ENCODE results near the gene FBN1.

FBN1 gene

DNA sequence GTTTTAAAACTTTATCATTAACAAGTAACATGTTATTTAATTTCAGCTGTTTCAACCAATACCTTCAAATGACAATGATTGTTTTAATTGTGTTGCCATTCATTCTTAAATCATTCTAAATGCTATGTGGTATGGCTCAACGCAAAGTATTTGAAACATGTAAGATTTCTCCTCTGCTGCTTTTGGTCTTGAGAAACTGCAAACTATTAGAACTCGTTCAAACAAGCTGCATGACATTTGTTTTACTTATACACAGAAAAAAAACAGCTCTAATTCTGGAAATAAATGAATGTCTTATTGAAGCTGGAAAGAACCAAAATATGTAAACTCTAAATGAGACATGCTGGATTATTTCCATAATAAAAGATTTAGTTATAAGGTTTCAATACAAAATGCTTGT lies 29.3 kb downstream of the FBN1 start:
- Histone ChIP-seq H3K9ac (ENCODE audit: low read length) (no peak overlapping the region), H3K4me3 (ENCODE audit: low read length) (no peak overlapping the region), H3K36me3 (ENCODE audit: control insufficient read depth, low read depth, low read length) (no peaks in the 10 kb centered on the region), H3K4me1 (ENCODE audit: control insufficient read depth, low read depth, low read length) (peaks cover 3% of the 10 kb centered on the region), H3K9me3 (ENCODE audit: control insufficient read depth, low read depth, low read length) (no peaks in the 10 kb centered on the region), H3K27me3 (ENCODE audit: control insufficient read depth, insufficient read depth, low read length) (no peaks in the 10 kb centered on the region), H3K27ac (ENCODE audit: low read length) (no peak overlapping the region)

DNA sequence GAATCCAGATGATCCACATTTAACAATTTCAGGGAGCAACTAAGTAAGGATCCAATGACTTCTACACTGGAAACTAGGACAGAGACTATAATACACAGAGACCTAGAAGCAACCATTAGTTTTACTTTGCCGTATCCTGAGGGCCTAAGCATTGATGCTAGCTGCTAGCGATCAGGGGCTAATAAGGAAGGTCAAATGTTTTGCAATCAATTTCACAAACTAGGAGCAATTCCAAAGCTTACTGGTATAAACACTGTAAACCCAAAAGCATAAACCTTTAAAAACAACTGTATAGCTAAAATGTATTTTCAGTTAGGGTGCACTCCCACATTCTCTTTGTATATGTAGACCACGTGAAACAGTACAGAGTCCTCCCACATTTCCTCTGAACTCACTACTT lies 31.5 kb downstream of the FBN1 start:
- Histone ChIP-seq H3K36me3 (ENCODE audit: control insufficient read depth, low read depth, low read length) (no peaks in the 10 kb centered on the region), H3K4me1 (ENCODE audit: control insufficient read depth, low read depth, low read length) (peaks cover 3% of the 10 kb centered on the region), H3K27ac (ENCODE audit: low read length) (no peak overlapping the region), H3K9me3 (ENCODE audit: control insufficient read depth, low read depth, low read length) (no peaks in the 10 kb centered on the region), H3K9ac (ENCODE audit: low read length) (no peak overlapping the region), H3K4me3 (ENCODE audit: low read length) (no peak overlapping the region), H3K27me3 (ENCODE audit: control insufficient read depth, insufficient read depth, low read length) (no peaks in the 10 kb centered on the region)

DNA sequence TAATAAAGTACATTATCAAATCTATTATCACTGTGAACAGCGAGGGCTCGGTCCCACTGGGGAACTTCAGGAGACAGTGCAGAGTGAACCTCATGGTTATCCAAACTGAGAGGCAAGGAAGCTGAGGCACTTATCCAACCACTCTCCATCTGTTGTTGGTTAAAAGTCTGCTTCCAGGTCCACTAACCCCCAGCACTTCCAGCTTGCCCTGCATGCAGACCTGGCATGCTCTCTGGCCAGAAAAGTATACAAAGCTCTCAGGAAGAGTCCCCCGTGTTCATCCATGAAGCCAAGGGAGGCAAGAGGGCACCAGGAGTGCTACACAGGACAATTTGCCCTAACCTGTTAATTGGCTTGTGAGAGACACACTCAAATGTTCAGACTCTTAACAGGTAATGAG lies 36.0 kb downstream of the FBN1 start:
- Histone ChIP-seq H3K4me1 (ENCODE audit: control insufficient read depth, low read depth, low read length) (peaks cover 3% of the 10 kb centered on the region), H3K9me3 (ENCODE audit: control insufficient read depth, low read depth, low read length) (no peaks in the 10 kb centered on the region), H3K27ac (ENCODE audit: low read length) (no peak overlapping the region), H3K9ac (ENCODE audit: low read length) (no peak overlapping the region), H3K27me3 (ENCODE audit: control insufficient read depth, insufficient read depth, low read length) (no peaks in the 10 kb centered on the region), H3K36me3 (ENCODE audit: control insufficient read depth, low read depth, low read length) (no peaks in the 10 kb centered on the region), H3K4me3 (ENCODE audit: low read length) (no peak overlapping the region)

DNA sequence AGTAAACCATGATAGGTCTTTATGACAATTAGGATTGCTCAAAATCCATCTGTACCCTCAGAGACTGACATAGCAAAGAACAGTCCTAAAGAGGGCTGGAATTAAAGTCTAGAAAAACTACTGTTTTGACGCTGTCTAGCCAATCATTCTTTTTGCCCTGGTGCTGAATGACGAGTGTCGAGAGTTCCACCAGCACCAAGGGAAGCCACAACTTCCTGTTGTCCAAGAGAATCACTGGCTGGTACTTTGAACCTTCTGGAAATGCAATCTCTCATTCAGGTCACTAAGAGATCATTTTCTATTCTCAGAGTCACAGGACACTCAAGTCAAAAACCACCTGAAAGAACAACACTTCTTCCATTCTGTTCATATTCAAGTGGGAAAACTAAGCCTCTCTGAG lies 37.7 kb downstream of the FBN1 start:
- no peak overlapping the region for H3K9ac ChIP-seq (ENCODE audit: low read length)
- H3K9me3 ChIP-seq (ENCODE audit: control insufficient read depth, low read depth, low read length): no peaks in the 10 kb centered on the region
- H3K36me3 ChIP-seq (ENCODE audit: control insufficient read depth, low read depth, low read length): no peaks in the 10 kb centered on the region
- no peak overlapping the region for H3K4me3 ChIP-seq (ENCODE audit: low read length)
- peaks cover 7% of the 10 kb centered on the region for H3K4me1 ChIP-seq (ENCODE audit: control insufficient read depth, low read depth, low read length)
- no peaks in the 10 kb centered on the region for H3K27me3 ChIP-seq (ENCODE audit: control insufficient read depth, insufficient read depth, low read length)
- no peak overlapping the region for H3K27ac ChIP-seq (ENCODE audit: low read length)

DNA sequence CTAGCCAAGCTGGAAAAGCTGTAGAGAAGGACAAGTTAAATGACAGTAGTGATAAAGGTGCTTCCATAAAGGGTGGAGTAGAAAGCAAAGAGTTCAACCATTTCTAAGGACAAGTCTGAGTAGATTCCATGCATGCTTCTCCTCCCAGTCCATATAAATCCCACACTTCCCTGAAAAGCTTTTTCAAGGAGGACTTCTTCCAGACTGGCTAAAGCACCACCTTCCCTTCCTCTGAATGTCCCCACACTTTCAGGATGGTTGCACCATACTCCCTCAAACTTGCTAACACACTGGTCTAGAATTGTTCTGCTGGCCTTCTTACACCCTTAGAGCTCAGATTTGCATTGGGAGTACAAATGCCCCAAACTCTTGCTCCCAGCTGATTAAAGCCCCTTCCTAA lies 40.9 kb downstream of the FBN1 start:
- Histone ChIP-seq H3K4me3 (ENCODE audit: low read length) (no peak overlapping the region), H3K9me3 (ENCODE audit: control insufficient read depth, low read depth, low read length) (no peaks in the 10 kb centered on the region), H3K27me3 (ENCODE audit: control insufficient read depth, insufficient read depth, low read length) (no peaks in the 10 kb centered on the region), H3K27ac (ENCODE audit: low read length) (no peak overlapping the region), H3K9ac (ENCODE audit: low read length) (no peak overlapping the region), H3K36me3 (ENCODE audit: control insufficient read depth, low read depth, low read length) (no peaks in the 10 kb centered on the region), H3K4me1 (ENCODE audit: control insufficient read depth, low read depth, low read length) (peaks cover 8% of the 10 kb centered on the region)

DNA sequence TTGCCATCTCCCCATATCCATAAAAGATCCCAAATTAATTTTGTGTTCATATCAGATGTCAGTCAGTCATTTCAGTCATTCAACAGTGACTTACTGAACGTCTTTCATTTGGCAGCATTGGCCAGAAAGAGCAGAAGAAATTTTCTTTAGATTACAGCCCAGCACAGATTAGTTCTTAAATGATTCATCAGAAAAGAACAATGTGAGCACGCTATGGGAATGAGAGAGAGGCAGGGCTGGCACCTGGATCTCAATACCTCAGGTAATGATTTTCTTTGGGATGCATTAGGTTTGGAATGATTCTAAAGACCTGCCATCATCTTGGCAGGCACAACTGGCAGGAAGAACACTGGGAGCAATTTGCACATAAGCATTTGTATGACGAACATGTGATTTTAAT lies 41.6 kb downstream of the FBN1 start:
- no peaks in the 10 kb centered on the region for H3K36me3 ChIP-seq (ENCODE audit: control insufficient read depth, low read depth, low read length)
- H3K4me3 ChIP-seq (ENCODE audit: low read length): no peak overlapping the region
- no peaks in the 10 kb centered on the region for H3K27me3 ChIP-seq (ENCODE audit: control insufficient read depth, insufficient read depth, low read length)
- H3K4me1 ChIP-seq (ENCODE audit: control insufficient read depth, low read depth, low read length): peaks cover 8% of the 10 kb centered on the region
- H3K27ac ChIP-seq (ENCODE audit: low read length): no peak overlapping the region
- H3K9ac ChIP-seq (ENCODE audit: low read length): no peak overlapping the region
- no peaks in the 10 kb centered on the region for H3K9me3 ChIP-seq (ENCODE audit: control insufficient read depth, low read depth, low read length)

DNA sequence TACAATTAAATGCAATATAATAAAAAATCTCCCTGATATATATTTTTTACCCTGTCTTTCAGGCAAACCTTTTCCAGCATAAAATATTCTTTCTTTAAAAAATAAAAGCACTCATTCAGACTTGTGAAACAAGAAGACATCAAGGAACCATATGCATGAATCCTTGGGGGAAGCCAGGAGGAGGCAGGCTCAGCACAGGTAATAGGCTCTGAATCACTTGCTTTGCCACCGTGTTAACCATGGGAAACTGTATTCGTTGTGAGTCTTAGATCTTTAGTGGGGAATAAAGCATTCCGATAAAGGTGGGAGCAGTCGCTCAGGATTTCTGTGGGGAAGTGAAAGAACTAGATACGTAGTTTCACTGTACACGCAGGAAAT lies 42.4 kb downstream of the FBN1 start:
- Histone ChIP-seq H3K27me3 (ENCODE audit: control insufficient read depth, insufficient read depth, low read length) (no peaks in the 10 kb centered on the region), H3K27ac (ENCODE audit: low read length) (no peak overlapping the region), H3K9me3 (ENCODE audit: control insufficient read depth, low read depth, low read length) (no peaks in the 10 kb centered on the region), H3K4me3 (ENCODE audit: low read length) (no peak overlapping the region), H3K36me3 (ENCODE audit: control insufficient read depth, low read depth, low read length) (no peaks in the 10 kb centered on the region), H3K9ac (ENCODE audit: low read length) (no peak overlapping the region), H3K4me1 (ENCODE audit: control insufficient read depth, low read depth, low read length) (peaks cover 8% of the 10 kb centered on the region)

DNA sequence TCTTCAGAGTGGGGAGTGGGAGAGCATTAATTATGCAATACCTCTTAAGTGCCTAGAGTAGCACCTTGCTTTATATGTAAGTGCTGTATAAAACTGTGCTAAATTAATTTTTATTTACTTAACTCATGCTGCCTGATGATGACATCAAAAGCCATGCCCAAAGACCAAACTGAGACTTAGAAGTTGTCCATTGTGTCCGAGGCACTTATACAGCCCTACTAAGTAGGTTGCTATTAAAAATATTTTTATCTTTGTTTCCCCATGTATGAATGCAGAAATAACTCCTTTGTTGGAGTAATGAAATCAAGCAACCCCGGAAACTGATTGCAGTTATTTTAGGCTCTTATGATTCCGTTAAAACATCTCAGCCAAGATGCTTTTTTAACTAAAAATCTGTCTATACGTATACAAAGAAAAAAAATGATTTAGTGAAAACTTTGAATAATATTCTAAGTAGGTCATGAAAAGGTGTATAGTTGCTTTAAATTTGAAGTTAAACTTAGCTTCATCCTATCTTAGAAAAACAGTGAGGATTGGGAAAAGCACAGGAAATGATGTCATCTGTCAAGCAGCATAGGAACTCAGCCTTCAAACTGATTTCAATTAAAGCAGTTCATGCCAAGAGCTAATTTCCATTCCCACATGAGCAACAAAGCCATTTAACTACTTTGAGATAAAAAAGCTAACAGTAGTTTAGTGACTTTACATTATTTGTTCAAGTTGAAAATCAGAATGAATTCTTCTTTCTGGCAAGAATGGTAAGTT lies 43.0 kb downstream of the FBN1 start:
- Histone ChIP-seq H3K4me1 (ENCODE audit: control insufficient read depth, low read depth, low read length) (peaks cover 8% of the 10 kb centered on the region), H3K27me3 (ENCODE audit: control insufficient read depth, insufficient read depth, low read length) (no peaks in the 10 kb centered on the region), H3K27ac (ENCODE audit: low read length) (no peak overlapping the region), H3K36me3 (ENCODE audit: control insufficient read depth, low read depth, low read length) (no peaks in the 10 kb centered on the region), H3K9me3 (ENCODE audit: control insufficient read depth, low read depth, low read length) (no peaks in the 10 kb centered on the region), H3K9ac (ENCODE audit: low read length) (no peak overlapping the region), H3K4me3 (ENCODE audit: low read length) (no peak overlapping the region)

DNA sequence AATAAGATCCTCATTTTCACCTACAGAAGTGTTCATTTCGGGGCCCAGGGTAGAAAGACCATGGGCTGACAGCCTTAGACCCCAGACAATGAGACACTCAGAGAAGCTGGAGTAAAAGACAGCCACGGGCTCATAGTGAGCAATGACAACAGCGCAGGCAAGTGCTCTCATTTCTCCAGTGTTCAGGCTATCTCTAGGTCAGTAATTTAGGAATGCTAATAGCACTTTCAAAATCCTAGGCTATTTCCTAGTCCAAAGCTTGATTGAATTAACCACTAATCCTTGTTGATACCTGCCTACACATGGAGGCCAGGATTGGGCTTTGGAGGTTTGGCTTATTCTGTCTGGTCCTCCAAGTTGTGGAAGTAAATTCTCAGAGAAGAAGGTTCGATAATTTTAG lies 44.4 kb downstream of the FBN1 start:
- no peak overlapping the region for H3K9ac ChIP-seq (ENCODE audit: low read length)
- no peaks in the 10 kb centered on the region for H3K36me3 ChIP-seq (ENCODE audit: control insufficient read depth, low read depth, low read length)
- H3K27me3 ChIP-seq (ENCODE audit: control insufficient read depth, insufficient read depth, low read length): no peaks in the 10 kb centered on the region
- no peaks in the 10 kb centered on the region for H3K9me3 ChIP-seq (ENCODE audit: control insufficient read depth, low read depth, low read length)
- H3K4me1 ChIP-seq (ENCODE audit: control insufficient read depth, low read depth, low read length): peaks cover 8% of the 10 kb centered on the region
- H3K27ac ChIP-seq (ENCODE audit: low read length): no peak overlapping the region
- no peak overlapping the region for H3K4me3 ChIP-seq (ENCODE audit: low read length)

DNA sequence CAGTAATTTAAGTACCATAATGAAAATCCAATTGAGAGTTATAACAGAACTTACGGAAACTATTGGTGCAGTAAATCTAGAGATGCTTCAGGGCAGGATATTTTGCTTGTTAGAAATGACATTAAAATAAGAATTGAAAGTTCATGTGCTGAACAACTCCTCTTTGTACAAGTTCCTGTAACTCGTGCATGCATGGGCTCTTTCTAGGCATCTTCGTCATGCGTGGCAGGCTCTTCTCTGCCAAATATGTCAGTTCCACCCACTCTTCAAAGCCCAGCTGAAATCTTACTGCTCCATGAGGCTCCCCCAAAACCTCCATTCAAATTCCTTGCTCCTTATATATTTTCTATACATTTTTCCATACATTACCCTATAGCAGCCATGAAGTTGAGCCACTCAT lies 48.7 kb downstream of the FBN1 start:
- no peak overlapping the region for H3K9ac ChIP-seq (ENCODE audit: low read length)
- H3K27me3 ChIP-seq (ENCODE audit: control insufficient read depth, insufficient read depth, low read length): no peaks in the 10 kb centered on the region
- no peaks in the 10 kb centered on the region for H3K4me1 ChIP-seq (ENCODE audit: control insufficient read depth, low read depth, low read length)
- H3K27ac ChIP-seq (ENCODE audit: low read length): no peak overlapping the region
- no peaks in the 10 kb centered on the region for H3K9me3 ChIP-seq (ENCODE audit: control insufficient read depth, low read depth, low read length)
- no peaks in the 10 kb centered on the region for H3K36me3 ChIP-seq (ENCODE audit: control insufficient read depth, low read depth, low read length)
- no peak overlapping the region for H3K4me3 ChIP-seq (ENCODE audit: low read length)

DNA sequence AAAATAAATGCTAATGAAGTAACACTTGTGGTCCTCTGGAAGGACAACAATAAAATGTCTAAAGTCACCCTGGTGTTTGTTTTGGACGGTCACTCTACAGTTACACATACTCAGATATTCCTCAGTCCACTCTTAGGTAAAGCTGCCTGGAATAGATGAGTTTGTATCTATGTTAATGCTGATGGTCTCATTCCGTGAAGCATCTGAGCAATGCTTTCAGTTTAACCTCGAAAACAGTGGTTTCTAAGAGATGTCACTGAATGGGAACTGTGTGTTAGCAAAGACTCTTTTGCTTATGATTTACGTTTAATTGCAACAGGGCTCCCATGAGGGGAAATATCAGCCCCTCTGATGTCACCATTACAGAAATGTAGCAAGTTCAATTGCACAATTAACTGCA lies 49.1 kb downstream of the FBN1 start:
- Histone ChIP-seq H3K27ac (ENCODE audit: low read length) (no peak overlapping the region), H3K9ac (ENCODE audit: low read length) (no peak overlapping the region), H3K27me3 (ENCODE audit: control insufficient read depth, insufficient read depth, low read length) (no peaks in the 10 kb centered on the region), H3K9me3 (ENCODE audit: control insufficient read depth, low read depth, low read length) (no peaks in the 10 kb centered on the region), H3K4me1 (ENCODE audit: control insufficient read depth, low read depth, low read length) (no peaks in the 10 kb centered on the region), H3K36me3 (ENCODE audit: control insufficient read depth, low read depth, low read length) (no peaks in the 10 kb centered on the region), H3K4me3 (ENCODE audit: low read length) (no peak overlapping the region)

DNA sequence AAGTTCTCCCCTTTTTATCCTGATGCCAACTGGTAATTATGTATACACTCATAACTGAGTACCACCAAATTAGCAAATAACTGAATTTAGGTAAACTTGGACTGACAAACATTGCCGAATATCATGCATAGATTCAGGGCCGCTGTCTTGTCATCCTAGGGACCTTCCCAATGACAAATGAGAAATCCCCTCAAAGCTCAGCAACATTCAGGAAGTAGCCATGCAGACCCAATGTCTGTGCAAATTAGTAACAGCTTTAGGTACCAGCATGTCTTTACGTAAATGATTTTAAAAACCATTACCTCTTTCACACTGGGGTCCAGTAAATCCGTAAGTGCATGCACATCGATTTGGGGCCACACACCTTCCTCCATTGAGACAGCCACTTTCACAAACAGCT lies 49.5 kb downstream of the FBN1 start:
- Histone ChIP-seq H3K4me3 (ENCODE audit: low read length) (no peak overlapping the region), H3K36me3 (ENCODE audit: control insufficient read depth, low read depth, low read length) (no peaks in the 10 kb centered on the region), H3K9ac (ENCODE audit: low read length) (no peak overlapping the region), H3K9me3 (ENCODE audit: control insufficient read depth, low read depth, low read length) (no peaks in the 10 kb centered on the region), H3K4me1 (ENCODE audit: control insufficient read depth, low read depth, low read length) (no peaks in the 10 kb centered on the region), H3K27ac (ENCODE audit: low read length) (no peak overlapping the region), H3K27me3 (ENCODE audit: control insufficient read depth, insufficient read depth, low read length) (no peaks in the 10 kb centered on the region)
